Uterus (tissue), 2 donors: ENCODE data around the gene IFRD1.

Experiments
- CTCF ChIP-seq, 4 experiments: fragments of 200-600 bp in 2 of 4; fragments of 450-650 bp in 2 of 4; sonication (generic) in 2 of 4; IDR thresholded peaks; one replicate each; pipeline ENCODE4 v1.5.1; 2016 to 2019; ENCODE audit warnings: antibody characterized with exemption in 4 of 4, mild to moderate bottlenecking in 2 of 4, moderate library complexity in 1 of 4
- POLR2A ChIP-seq, 2 donors: fragments of 450-650 bp; IDR thresholded peaks; one replicate each; pipeline ENCODE4 v1.6.1; 2016; ENCODE audit warnings: antibody characterized with exemption in 2 of 2, mild to moderate bottlenecking in 1 of 2, moderate library complexity in 1 of 2

GRCh38 chr7:112515989-112516388 lies 65.7 kb downstream of the IFRD1 start:
- no peak for TF ChIP-seq CTCF (IDR thresholded peaks at IDR 0.05)
- TF ChIP-seq POLR2A (IDR thresholded peaks at IDR 0.05): no peak
